GM21825 (cell line): ENCODE results near the gene METTL5.

ENCODE experiments used
- ATAC-seq: cut with Tn5 transposase; IDR thresholded peaks from one replicate; pipeline ENCODE4 v1.9.1; 2021; ENCODE audit warnings: mild to moderate bottlenecking, moderate library complexity; ENCODE audit not compliant: unreplicated experiment

METTL5 gene

GRCh38 chr2:169782513-169782912 lies 42.2 kb downstream of the METTL5 start:
- ATAC-seq = no peak

GRCh38 chr2:169781249-169782013 lies 43.3 kb downstream of the METTL5 start:
- no peak for ATAC-seq

GRCh38 chr2:169778446-169778845 lies 46.3 kb downstream of the METTL5 start:
- ATAC-seq = no peak

- ATAC-seq = no peak
These were observed 48.4 kb downstream of the METTL5 start for GRCh38 chr2:169776252-169776761.

- no peak for ATAC-seq
These were observed 48.9 kb downstream of the METTL5 start for GRCh38 chr2:169775765-169776164.

GRCh38 chr2:169775354-169775753 lies 49.4 kb downstream of the METTL5 start:
- ATAC-seq = no peak

GRCh38 chr2:169772651-169773050 lies 52.1 kb downstream of the METTL5 start:
- ATAC-seq = no peak

- ATAC-seq = no peak
These were observed 53.1 kb downstream of the METTL5 start for GRCh38 chr2:169771612-169772011.

GRCh38 chr2:169771021-169771420 lies 53.7 kb downstream of the METTL5 start:
- no peak for ATAC-seq

- no peak for ATAC-seq
These were observed 56.3 kb downstream of the METTL5 start for GRCh38 chr2:169768262-169768995.

- ATAC-seq = no peak
These were observed 57.3 kb downstream of the METTL5 start for GRCh38 chr2:169767243-169767888.

GRCh38 chr2:169765523-169765922 lies 59.2 kb downstream of the METTL5 start:
- ATAC-seq = no peak

GRCh38 chr2:169761970-169762292 lies 62.8 kb downstream of the METTL5 start:
- ATAC-seq = no peak
